ENCODE results near the gene OR51B6.

- no peak for TF ChIP-seq CTCF (IDR thresholded peaks at IDR 0.05 in 2 of 3, conservative IDR thresholded peaks at IDR 0.05 in 1 of 3; ENCODE audit: borderline replicate concordance in 1 of 3, insufficient read depth in 1 of 3, low read depth in 2 of 3, low read length in 2 of 3)
- TF ChIP-seq POLR2AphosphoS5 (IDR thresholded peaks at IDR 0.05; ENCODE audit: low read depth, low read length): no peak
- no peak for TF ChIP-seq EZH2 (IDR thresholded peaks at IDR 0.05)
- TF ChIP-seq POLR2A (IDR thresholded peaks at IDR 0.05; ENCODE audit: borderline replicate concordance, extremely low read depth, insufficient read depth, insufficient read length): no peak
- no peak for TF ChIP-seq MAX (IDR thresholded peaks at IDR 0.05)
- no peak for TF ChIP-seq ELF1 (IDR thresholded peaks at IDR 0.05; ENCODE audit: borderline replicate concordance, low read depth)
Observed at GRCh38 chr11:5339771-5340322, 11.5 kb upstream of the OR51B6 start.
